Measurements from ENCODE around the gene ULK4.

ULK4 gene

DNA sequence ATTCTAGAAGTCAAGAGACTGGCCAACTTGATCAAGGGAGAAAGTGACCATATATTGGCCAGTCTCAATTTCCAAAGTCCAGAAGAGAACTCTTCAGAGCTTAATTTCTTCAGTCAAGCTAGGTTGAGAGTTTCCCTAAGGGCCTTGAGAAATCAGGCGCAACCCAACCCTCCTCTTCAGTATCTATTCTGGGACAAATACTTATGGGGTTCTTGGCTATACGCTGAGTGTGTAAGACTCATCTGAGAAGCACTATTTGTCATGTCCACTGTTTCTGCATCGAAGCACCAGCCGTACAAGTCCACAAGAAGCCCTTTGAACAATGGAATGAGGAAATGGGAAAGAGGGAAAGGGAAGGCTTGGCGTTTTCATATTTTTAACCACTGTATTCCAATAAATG, 383.1 kb downstream of the ULK4 start:
- H3K27me3 ChIP-seq (ENCODE audit: insufficient read depth, poor library complexity, severe bottlenecking), result no peaks in the 10 kb centered on the region
- no peak for DNase-seq (ENCODE audit: low read depth in 1 of 2, low spot score in 1 of 2)
- no peak overlapping the region for H3K27ac ChIP-seq (replicated peaks)
- TF ChIP-seq, protein P1, sequence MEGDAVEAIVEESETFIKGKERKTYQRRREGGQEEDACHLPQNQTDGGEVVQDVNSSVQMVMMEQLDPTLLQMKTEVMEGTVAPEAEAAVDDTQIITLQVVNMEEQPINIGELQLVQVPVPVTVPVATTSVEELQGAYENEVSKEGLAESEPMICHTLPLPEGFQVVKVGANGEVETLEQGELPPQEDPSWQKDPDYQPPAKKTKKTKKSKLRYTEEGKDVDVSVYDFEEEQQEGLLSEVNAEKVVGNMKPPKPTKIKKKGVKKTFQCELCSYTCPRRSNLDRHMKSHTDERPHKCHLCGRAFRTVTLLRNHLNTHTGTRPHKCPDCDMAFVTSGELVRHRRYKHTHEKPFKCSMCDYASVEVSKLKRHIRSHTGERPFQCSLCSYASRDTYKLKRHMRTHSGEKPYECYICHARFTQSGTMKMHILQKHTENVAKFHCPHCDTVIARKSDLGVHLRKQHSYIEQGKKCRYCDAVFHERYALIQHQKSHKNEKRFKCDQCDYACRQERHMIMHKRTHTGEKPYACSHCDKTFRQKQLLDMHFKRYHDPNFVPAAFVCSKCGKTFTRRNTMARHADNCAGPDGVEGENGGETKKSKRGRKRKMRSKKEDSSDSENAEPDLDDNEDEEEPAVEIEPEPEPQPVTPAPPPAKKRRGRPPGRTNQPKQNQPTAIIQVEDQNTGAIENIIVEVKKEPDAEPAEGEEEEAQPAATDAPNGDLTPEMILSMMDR (IDR thresholded peaks at IDR 0.05; ENCODE audit: insufficient read depth, low read length), result no peak
- TF ChIP-seq, protein P2, sequence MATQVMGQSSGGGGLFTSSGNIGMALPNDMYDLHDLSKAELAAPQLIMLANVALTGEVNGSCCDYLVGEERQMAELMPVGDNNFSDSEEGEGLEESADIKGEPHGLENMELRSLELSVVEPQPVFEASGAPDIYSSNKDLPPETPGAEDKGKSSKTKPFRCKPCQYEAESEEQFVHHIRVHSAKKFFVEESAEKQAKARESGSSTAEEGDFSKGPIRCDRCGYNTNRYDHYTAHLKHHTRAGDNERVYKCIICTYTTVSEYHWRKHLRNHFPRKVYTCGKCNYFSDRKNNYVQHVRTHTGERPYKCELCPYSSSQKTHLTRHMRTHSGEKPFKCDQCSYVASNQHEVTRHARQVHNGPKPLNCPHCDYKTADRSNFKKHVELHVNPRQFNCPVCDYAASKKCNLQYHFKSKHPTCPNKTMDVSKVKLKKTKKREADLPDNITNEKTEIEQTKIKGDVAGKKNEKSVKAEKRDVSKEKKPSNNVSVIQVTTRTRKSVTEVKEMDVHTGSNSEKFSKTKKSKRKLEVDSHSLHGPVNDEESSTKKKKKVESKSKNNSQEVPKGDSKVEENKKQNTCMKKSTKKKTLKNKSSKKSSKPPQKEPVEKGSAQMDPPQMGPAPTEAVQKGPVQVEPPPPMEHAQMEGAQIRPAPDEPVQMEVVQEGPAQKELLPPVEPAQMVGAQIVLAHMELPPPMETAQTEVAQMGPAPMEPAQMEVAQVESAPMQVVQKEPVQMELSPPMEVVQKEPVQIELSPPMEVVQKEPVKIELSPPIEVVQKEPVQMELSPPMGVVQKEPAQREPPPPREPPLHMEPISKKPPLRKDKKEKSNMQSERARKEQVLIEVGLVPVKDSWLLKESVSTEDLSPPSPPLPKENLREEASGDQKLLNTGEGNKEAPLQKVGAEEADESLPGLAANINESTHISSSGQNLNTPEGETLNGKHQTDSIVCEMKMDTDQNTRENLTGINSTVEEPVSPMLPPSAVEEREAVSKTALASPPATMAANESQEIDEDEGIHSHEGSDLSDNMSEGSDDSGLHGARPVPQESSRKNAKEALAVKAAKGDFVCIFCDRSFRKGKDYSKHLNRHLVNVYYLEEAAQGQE (IDR thresholded peaks at IDR 0.05; ENCODE audit: insufficient replicate concordance, low read depth), result no peak
- TF ChIP-seq POLR2AphosphoS5 (IDR thresholded peaks at IDR 0.05; ENCODE audit: low read depth) (no peak), GABPA (IDR thresholded peaks at IDR 0.05; ENCODE audit: low read depth) (no peak), SPI1 (IDR thresholded peaks at IDR 0.05; ENCODE audit: borderline replicate concordance, low read depth) (no peak)
- H3K4me3 ChIP-seq (replicated peaks; ENCODE audit: insufficient read depth, low read length), result no peak overlapping the region

- Histone ChIP-seq H3K4me3 (replicated peaks; ENCODE audit: insufficient read depth, low read length) (no peak overlapping the region), H3K27me3 (ENCODE audit: insufficient read depth, poor library complexity, severe bottlenecking) (no peaks in the 10 kb centered on the region), H3K27ac (replicated peaks) (no peak overlapping the region)
- TF ChIP-seq GABPA (IDR thresholded peaks at IDR 0.05; ENCODE audit: low read depth) (no peak), SPI1 (IDR thresholded peaks at IDR 0.05; ENCODE audit: borderline replicate concordance, low read depth) (no peak), POLR2AphosphoS5 (IDR thresholded peaks at IDR 0.05; ENCODE audit: low read depth) (no peak)
- TF ChIP-seq, protein P2 (IDR thresholded peaks at IDR 0.05; ENCODE audit: insufficient replicate concordance, low read depth), result no peak
- TF ChIP-seq, protein P1 (IDR thresholded peaks at IDR 0.05; ENCODE audit: insufficient read depth, low read length), result no peak
- DNase-seq (ENCODE audit: low read depth in 1 of 2, low spot score in 1 of 2), result no peak
Measured at GRCh38 chr3:41575724-41576123, 386.2 kb downstream of the ULK4 start.

DNA sequence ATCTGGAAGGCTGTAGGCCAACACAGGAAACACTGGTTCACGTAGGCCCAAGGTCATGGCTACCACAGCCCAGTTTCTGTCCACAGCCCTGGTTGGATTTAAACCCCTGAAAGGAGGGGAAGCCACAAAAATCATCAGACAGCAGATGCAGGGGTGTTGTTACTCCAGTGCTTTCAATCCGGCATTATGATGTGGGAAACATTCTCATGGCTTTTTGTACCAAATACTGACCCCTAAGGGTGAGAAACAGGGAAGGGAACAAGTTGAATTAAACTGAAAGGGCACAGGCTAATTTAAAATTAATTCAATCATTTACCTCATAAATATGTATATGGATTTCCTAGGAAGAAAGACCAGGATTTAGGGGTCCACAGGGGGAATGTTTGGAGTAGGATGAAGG, 387.0 kb downstream of the ULK4 start:
- no peak overlapping the region for H3K4me3 ChIP-seq (replicated peaks; ENCODE audit: insufficient read depth, low read length)
- no peak for DNase-seq (ENCODE audit: low read depth in 1 of 2, low spot score in 1 of 2)

More for the DNA sequence above, 387.0 kb downstream of the ULK4 start:
- no peak overlapping the region for H3K27ac ChIP-seq (replicated peaks)
- TF ChIP-seq POLR2AphosphoS5 (IDR thresholded peaks at IDR 0.05; ENCODE audit: low read depth), result no peak
- TF ChIP-seq, protein P2 (IDR thresholded peaks at IDR 0.05; ENCODE audit: insufficient replicate concordance, low read depth), result no peak
- TF ChIP-seq SPI1 (IDR thresholded peaks at IDR 0.05; ENCODE audit: borderline replicate concordance, low read depth), result no peak
- TF ChIP-seq GABPA (IDR thresholded peaks at IDR 0.05; ENCODE audit: low read depth), result no peak
- TF ChIP-seq, protein P1 (IDR thresholded peaks at IDR 0.05; ENCODE audit: insufficient read depth, low read length), result no peak
- no peaks in the 10 kb centered on the region for H3K27me3 ChIP-seq (ENCODE audit: insufficient read depth, poor library complexity, severe bottlenecking)
